Endothelial cell of umbilical vein (primary cell): Measurements from ENCODE around the gene ADH1B. TPM values are rescaled to one million over a fixed set of nuclear protein-coding genes. Genes with fewer than 3 reads are reported as not detected.

Experiments
- BruUV-seq: library from RNA; stranded (reverse); fragments of 400-500 nt; replicated peaks from 2 replicates; lab custom pipeline; 2021; lab: Mats Ljungman, UMichigan
- CTCF ChIA-PET: fragments of 300-600, 350-600 bp; sonication (Branson Sonifier 250); formaldehyde crosslinking; loops from one replicate; lab custom pipeline; 2021; ENCODE audit warnings: antibody characterized with exemption, inconsistent platforms; lab: Charles Lee
- POLR2A ChIA-PET: fragments of 300-600, 350-600 bp; sonication (Branson Sonifier 250); formaldehyde crosslinking; loops from one replicate; lab custom pipeline; 2021; ENCODE audit warnings: antibody characterized with exemption, inconsistent platforms; lab: Charles Lee
- DNase-seq: peaks from one replicate; pipeline ENCODE4 v3.0.0-alpha.2; 2011; ENCODE audit warnings: low read depth, low spot score
- FAIRE-seq: peaks from 2 replicates; lab custom pipeline; 2011; peaks lifted over from hg19 to GRCh38; lab: Jason Lieb, UNC
- H2AFZ ChIP-seq: 2 replicates; pipeline ENCODE4 v1.6.0; 2012; ENCODE audit warnings: low read depth, low read length, control low read depth, inconsistent platforms
- H3K27ac ChIP-seq: 2 replicates; pipeline ENCODE4 v1.5.1; 2011; ENCODE audit warnings: low read depth, mild to moderate bottlenecking, control low read depth, low read length, moderate library complexity; ENCODE audit not compliant: insufficient read depth
- H3K27me3 ChIP-seq, 2 experiments: 2 replicates each; pipeline versions ENCODE4 v1.6.0 to v1.6.1; 2011; ENCODE audit warnings: low read length in 2 of 2, mixed read lengths in 1 of 2; ENCODE audit not compliant: control insufficient read depth in 2 of 2, insufficient read depth in 2 of 2
- H3K36me3 ChIP-seq, 2 experiments: 2 replicates in 1 of 2; 3 replicates in 1 of 2; pipeline ENCODE4 v1.5.1; 2011; ENCODE audit warnings: low read length in 2 of 2, mild to moderate bottlenecking in 1 of 2, moderate library complexity in 1 of 2; ENCODE audit not compliant: control insufficient read depth in 2 of 2, insufficient read depth in 2 of 2; ENCODE audit errors: extremely low read depth in 1 of 2
- H3K4me1 ChIP-seq: 3 replicates; pipeline ENCODE4 v1.5.1; 2011; ENCODE audit warnings: mild to moderate bottlenecking, low read length; ENCODE audit not compliant: control insufficient read depth, insufficient read depth; ENCODE audit errors: extremely low read depth
- H3K4me2 ChIP-seq: 2 replicates; pipeline ENCODE4 v1.6.1; 2011; ENCODE audit warnings: low read length, control low read depth, mixed read lengths; ENCODE audit not compliant: insufficient read depth
- H3K4me3 ChIP-seq, 3 experiments: fragments of 200-600 bp in 1 of 3; sonication (generic), shearing (Covaris generic) in 1 of 3; replicated peaks in 1 of 3; 2 replicates each; pipeline ENCODE4 v1.5.1; 2011 to 2016; ENCODE audit warnings: control low read depth in 3 of 3, low read length in 3 of 3, mild to moderate bottlenecking in 2 of 3, inconsistent platforms in 1 of 3, low read depth in 1 of 3, moderate library complexity in 1 of 3; ENCODE audit not compliant: insufficient read depth in 1 of 3
- H3K79me2 ChIP-seq: 2 replicates; pipeline ENCODE4 v1.6.0; 2012; ENCODE audit warnings: low read length, inconsistent platforms; ENCODE audit not compliant: control insufficient read depth, insufficient read depth
- H3K9ac ChIP-seq: replicated peaks from 2 replicates; pipeline ENCODE3; 2011; ENCODE audit warnings: low read length, control low read depth; ENCODE audit not compliant: insufficient read depth; ENCODE audit errors: extremely low read depth
- H3K9me1 ChIP-seq: replicated peaks from 3 replicates; pipeline ENCODE4 v1.6.0; 2011; ENCODE audit warnings: mild to moderate bottlenecking, low read length; ENCODE audit not compliant: control insufficient read depth, insufficient read depth; ENCODE audit errors: extremely low read depth
- H3K9me3 ChIP-seq: replicated peaks from 2 replicates; pipeline ENCODE4 v1.5.1; 2012; ENCODE audit warnings: low read length, inconsistent platforms; ENCODE audit not compliant: control insufficient read depth, insufficient read depth
- H4K20me1 ChIP-seq: replicated peaks from 2 replicates; pipeline ENCODE3; 2011; ENCODE audit warnings: mild to moderate bottlenecking, low read length; ENCODE audit not compliant: control insufficient read depth, insufficient read depth; ENCODE audit errors: extremely low read depth
- FOS ChIP-seq: IDR thresholded peaks from 2 replicates; pipeline ENCODE4 v1.6.1; 2011; ENCODE audit warnings: mild to moderate bottlenecking, low read length, moderate library complexity, borderline replicate concordance; ENCODE audit not compliant: insufficient read depth
- GATA2 ChIP-seq: IDR thresholded peaks from 2 replicates; pipeline ENCODE4 v1.7.0; 2011; ENCODE audit warnings: low read depth, mild to moderate bottlenecking, moderate library complexity, mixed read lengths, low read length; ENCODE audit not compliant: insufficient read length, insufficient read depth
- MYC ChIP-seq: IDR thresholded peaks from one replicate; pipeline ENCODE4 v1.6.1; 2011; ENCODE audit warnings: mild to moderate bottlenecking, low read depth, low read length
- POLR2A ChIP-seq: IDR thresholded peaks from 2 replicates; pipeline ENCODE4 v1.6.1; 2012; ENCODE audit warnings: low read depth, mild to moderate bottlenecking, control low read depth, low read length
- POLR2AphosphoS5 ChIP-seq: IDR thresholded peaks from 2 replicates; pipeline ENCODE4 v1.6.1; 2012; ENCODE audit warnings: low read depth, mild to moderate bottlenecking, control low read depth, low read length, moderate library complexity; ENCODE audit not compliant: insufficient read depth
- dilution Hi-C: fragments of 300-500 bp; cut with MboI; formaldehyde crosslinking; loops from one replicate; pipeline ENCODE4 v1.15.0; 2019; ENCODE audit warnings: low sequenced_read_pairs; ENCODE audit not compliant: extremely low pct_ligation_motif_present
- intact Hi-C: fragments of 100-400 bp; cut with micrococcal nuclease; formaldehyde crosslinking; loops from one replicate; pipeline ENCODE4 v1.10.0; 2022
- polyA plus RNA-seq, 4 experiments: library from polyadenylated mRNA; depleted of rRNA in 3 of 4; stranded (reverse) in 3 of 4; unstranded in 1 of 4; fragments of >200 nt; gene quantifications; 2 replicates each; pipeline versions ENCODE4 v1.2.1 to v1.2.3, GENCODE V29; 2011 to 2012; ENCODE audit warnings: missing spikeins in 1 of 4
- total RNA-seq: library from RNA; stranded (reverse); gene quantifications from 2 replicates; pipeline ENCODE4 v1.2.3, GENCODE V29; 2021
- TF ChIP-seq, protein P1 (sequence below), 2 donors: IDR thresholded peaks; 1 replicate in 1 of 2; 2 replicates in 1 of 2; pipeline ENCODE4 v1.5.1; 2011; ENCODE audit warnings: low read length in 2 of 2, mild to moderate bottlenecking in 2 of 2, moderate library complexity in 2 of 2, control low read depth in 1 of 2, inconsistent platforms in 1 of 2, low read depth in 1 of 2; ENCODE audit not compliant: insufficient read depth in 1 of 2; ENCODE audit errors: extremely low read depth in 1 of 2
- TF ChIP-seq, protein P2 (sequence below): IDR thresholded peaks from 2 replicates; pipeline ENCODE4 v1.6.1; 2011; ENCODE audit not compliant: insufficient read depth, insufficient read length

The ADH1B gene
- total and polyA plus RNA-seq, 2 donors (not counting 3 experiments of a cell fraction or from before 2014, with no cell fraction given), result not detected

DNA sequence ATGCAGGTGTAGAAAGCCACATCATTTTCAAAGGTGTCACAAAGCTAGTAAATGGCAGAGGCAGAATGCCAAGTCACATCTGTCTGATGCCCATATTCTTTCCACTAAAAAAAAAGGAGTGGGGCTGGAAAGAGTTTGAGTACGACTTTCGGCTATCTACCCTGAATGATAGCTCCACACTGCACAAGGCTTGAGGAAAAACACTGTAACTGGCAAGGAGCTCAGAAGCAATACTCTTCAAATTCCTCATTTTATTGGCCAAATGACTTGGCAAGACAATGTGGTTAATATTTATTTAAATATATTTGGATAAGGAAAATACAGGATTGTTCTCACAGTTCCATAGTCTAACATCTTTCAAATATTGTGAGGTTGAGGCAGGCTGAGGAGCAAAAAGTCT, 36.7 kb upstream of the ADH1B start:
- no TSS peak for BruUV-seq
- H3K9ac ChIP-seq, result no peak overlapping the region
- TF ChIP-seq, protein P1, sequence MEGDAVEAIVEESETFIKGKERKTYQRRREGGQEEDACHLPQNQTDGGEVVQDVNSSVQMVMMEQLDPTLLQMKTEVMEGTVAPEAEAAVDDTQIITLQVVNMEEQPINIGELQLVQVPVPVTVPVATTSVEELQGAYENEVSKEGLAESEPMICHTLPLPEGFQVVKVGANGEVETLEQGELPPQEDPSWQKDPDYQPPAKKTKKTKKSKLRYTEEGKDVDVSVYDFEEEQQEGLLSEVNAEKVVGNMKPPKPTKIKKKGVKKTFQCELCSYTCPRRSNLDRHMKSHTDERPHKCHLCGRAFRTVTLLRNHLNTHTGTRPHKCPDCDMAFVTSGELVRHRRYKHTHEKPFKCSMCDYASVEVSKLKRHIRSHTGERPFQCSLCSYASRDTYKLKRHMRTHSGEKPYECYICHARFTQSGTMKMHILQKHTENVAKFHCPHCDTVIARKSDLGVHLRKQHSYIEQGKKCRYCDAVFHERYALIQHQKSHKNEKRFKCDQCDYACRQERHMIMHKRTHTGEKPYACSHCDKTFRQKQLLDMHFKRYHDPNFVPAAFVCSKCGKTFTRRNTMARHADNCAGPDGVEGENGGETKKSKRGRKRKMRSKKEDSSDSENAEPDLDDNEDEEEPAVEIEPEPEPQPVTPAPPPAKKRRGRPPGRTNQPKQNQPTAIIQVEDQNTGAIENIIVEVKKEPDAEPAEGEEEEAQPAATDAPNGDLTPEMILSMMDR (IDR thresholded peaks at IDR 0.05; ENCODE audit: extremely low read depth in 1 of 2, insufficient read depth in 1 of 2, low read depth in 1 of 2, low read length in 2 of 2), result no peak
- TF ChIP-seq POLR2AphosphoS5 (no peak), GATA2 (no peak), POLR2A (no peak), FOS (no peak), MYC (no peak)
- TF ChIP-seq, protein P2, sequence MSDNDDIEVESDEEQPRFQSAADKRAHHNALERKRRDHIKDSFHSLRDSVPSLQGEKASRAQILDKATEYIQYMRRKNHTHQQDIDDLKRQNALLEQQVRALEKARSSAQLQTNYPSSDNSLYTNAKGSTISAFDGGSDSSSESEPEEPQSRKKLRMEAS, result no peak
- H3K4me1 ChIP-seq, result no peaks in the 10 kb centered on the region
- no peak overlapping the region for H3K4me2 ChIP-seq
- no peaks in the 10 kb centered on the region for H3K27me3 ChIP-seq
- POLR2A ChIA-PET, result no interaction called here
- dilution Hi-C loops (no loop called here), intact Hi-C loops (no loop called here)
- no peak for DNase-seq
- no peak overlapping the region for H2AFZ ChIP-seq
- no peak for FAIRE-seq
- H3K9me3 ChIP-seq, result no peaks in the 10 kb centered on the region
- no peaks in the 10 kb centered on the region for H3K79me2 ChIP-seq
- CTCF ChIA-PET, result no interaction called here
- no peaks in the 10 kb centered on the region for H4K20me1 ChIP-seq
- H3K36me3 ChIP-seq, result no peaks in the 10 kb centered on the region
- no peaks in the 10 kb centered on the region for H3K9me1 ChIP-seq
- no peak overlapping the region for H3K4me3 ChIP-seq
- H3K27ac ChIP-seq, result no peak overlapping the region
